Liver (tissue), 9 donors: Measurements from ENCODE around the gene KIAA1586. TPM values are rescaled to one million over a fixed set of nuclear protein-coding genes. Genes with fewer than 3 reads are reported as not detected.

ENCODE experiments used
- DNase-seq: peaks from one replicate; pipeline ENCODE4 v3.0.0-alpha.2; 2017; ENCODE audit warnings: low spot score
- H3K27ac ChIP-seq, 2 donors: one replicate each; pipeline ENCODE4 v1.7.0; 2013; ENCODE audit warnings: inconsistent platforms in 2 of 2, low read length in 2 of 2, control low read depth in 1 of 2, low read depth in 1 of 2, mild to moderate bottlenecking in 1 of 2
- H3K27me3 ChIP-seq, 4 donors: one replicate each; pipeline versions ENCODE4 v1.6.1 to v1.7.0; 2013; ENCODE audit warnings: low read length in 3 of 4, inconsistent platforms in 1 of 4, mild to moderate bottlenecking in 1 of 4, moderate library complexity in 1 of 4; ENCODE audit not compliant: control insufficient read depth in 4 of 4, insufficient read depth in 4 of 4
- H3K36me3 ChIP-seq, 4 donors: one replicate each; pipeline versions ENCODE4 v1.6.1 to v1.7.0; 2013; ENCODE audit warnings: low read length in 3 of 4, mild to moderate bottlenecking in 3 of 4, low read depth in 1 of 4, moderate library complexity in 1 of 4; ENCODE audit not compliant: control insufficient read depth in 4 of 4, insufficient read depth in 3 of 4
- H3K4me1 ChIP-seq, 4 donors: one replicate each; pipeline versions ENCODE4 v1.6.1 to v1.7.0; 2013; ENCODE audit warnings: low read length in 3 of 4, mild to moderate bottlenecking in 3 of 4, moderate library complexity in 1 of 4; ENCODE audit not compliant: control insufficient read depth in 4 of 4, insufficient read depth in 4 of 4
- H3K4me3 ChIP-seq, 3 donors: one replicate each; pipeline versions ENCODE4 v1.6.1 to v1.7.0; 2013; ENCODE audit warnings: low read length in 3 of 3, control low read depth in 1 of 3, low read depth in 1 of 3, mild to moderate bottlenecking in 1 of 3
- H3K9ac ChIP-seq, 2 donors: one replicate each; pipeline ENCODE4 v1.7.0; 2013; ENCODE audit warnings: low read length in 2 of 2, mild to moderate bottlenecking in 2 of 2, moderate library complexity in 2 of 2, control low read depth in 1 of 2, low read depth in 1 of 2
- H3K9me3 ChIP-seq, 4 donors: one replicate each; pipeline versions ENCODE4 v1.6.1 to v1.7.0; 2013; ENCODE audit warnings: low read length in 3 of 4; ENCODE audit not compliant: control insufficient read depth in 4 of 4
- CTCF ChIP-seq: fragments of 150-350 bp; IDR thresholded peaks from 2 replicates; pipeline ENCODE4 v1.5.1; 2017; ENCODE audit warnings: improper control_type of control experiment, low read depth, low read length; ENCODE audit not compliant: missing input control
- EGR1 ChIP-seq, 2 donors: IDR thresholded peaks; 2 replicates each; pipeline ENCODE4 v1.6.1; 2016 to 2018; ENCODE audit warnings: antibody characterized with exemption in 2 of 2, low read depth in 2 of 2
- FOXA1 ChIP-seq: IDR thresholded peaks from 2 replicates; pipeline ENCODE4 v1.6.1; 2016; ENCODE audit warnings: antibody characterized with exemption
- FOXA2 ChIP-seq: IDR thresholded peaks from 2 replicates; pipeline ENCODE4 v1.6.1; 2016; ENCODE audit warnings: antibody characterized with exemption
- HNF4A ChIP-seq, 2 donors: conservative IDR thresholded peaks; 2 replicates each; pipeline ENCODE4 v1.6.1; 2016; ENCODE audit warnings: antibody characterized with exemption in 2 of 2, mild to moderate bottlenecking in 2 of 2
- HNF4G ChIP-seq: IDR thresholded peaks from 2 replicates; pipeline ENCODE4 v1.6.1; 2016; ENCODE audit warnings: antibody characterized with exemption
- JUND ChIP-seq, 2 donors: IDR thresholded peaks; 2 replicates each; pipeline ENCODE4 v1.6.1; 2016; ENCODE audit warnings: antibody characterized with exemption in 2 of 2
- MAX ChIP-seq: IDR thresholded peaks from 2 replicates; pipeline ENCODE4 v1.6.1; 2016; ENCODE audit warnings: antibody characterized with exemption
- NR2F2 ChIP-seq: IDR thresholded peaks from 2 replicates; pipeline ENCODE4 v1.6.1; 2016; ENCODE audit warnings: antibody characterized with exemption
- RAD21 ChIP-seq, 2 donors: IDR thresholded peaks; 2 replicates each; pipeline ENCODE4 v1.6.1; 2016; ENCODE audit warnings: antibody characterized with exemption in 2 of 2, mild to moderate bottlenecking in 2 of 2
- REST ChIP-seq: IDR thresholded peaks from 2 replicates; pipeline ENCODE4 v1.6.1; 2016; ENCODE audit warnings: antibody characterized with exemption, mild to moderate bottlenecking
- RXRA ChIP-seq, 2 donors: IDR thresholded peaks; 2 replicates each; pipeline ENCODE4 v1.6.1; 2017 to 2018; ENCODE audit warnings: antibody characterized with exemption in 2 of 2, mild to moderate bottlenecking in 1 of 2
- SP1 ChIP-seq: IDR thresholded peaks from 2 replicates; pipeline ENCODE4 v1.6.1; 2018; ENCODE audit warnings: antibody characterized with exemption, mild to moderate bottlenecking
- TAF1 ChIP-seq: conservative IDR thresholded peaks from 2 replicates; pipeline ENCODE4 v1.6.1; 2016; ENCODE audit warnings: antibody characterized with exemption, mild to moderate bottlenecking
- YY1 ChIP-seq: IDR thresholded peaks from 2 replicates; pipeline ENCODE4 v1.6.1; 2016; ENCODE audit warnings: antibody characterized with exemption, mild to moderate bottlenecking
- WGBS: extraction: QIAGEN DNeasy Blood & Tissue Kit; methylation state at CpG from one replicate; pipeline ENCODE4 v1.1.7; 2013; 5-methylcytosine and 5-hydroxymethylcytosine counted together
- polyA plus RNA-seq, 2 donors: library from polyadenylated mRNA; stranded (reverse) in 1 of 2; unstranded in 1 of 2; fragments of 200-250 nt in 1 of 2; fragments of >200 nt in 1 of 2; fragmentation: Nextera tagmentation in 1 of 2; extraction: Ambion mirVana in 1 of 2; gene quantifications; one replicate each; pipeline versions ENCODE4 v1.2.1 to v1.2.3, GENCODE V29; 2013 to 2015
- total RNA-seq, 2 donors: library from RNA; depleted of rRNA; stranded (reverse); fragments of >200 nt; gene quantifications; one replicate each; pipeline ENCODE4 v1.2.3, GENCODE V29; 2014
- TF ChIP-seq, protein P1 (sequence below): IDR thresholded peaks from 2 replicates; pipeline ENCODE4 v1.6.1; 2016; ENCODE audit warnings: antibody characterized with exemption
- donor health status: healthy.
- donor health status: healthy.
- donor health status: healthy.
- donor health status: healthy.
- donor health status: healthy.

KIAA1586 gene
- total and polyA plus RNA-seq, 4 donors = 2.1 to 25.0 (median 5.5) TPM

GRCh38 chr6:57026001-57026400 is 20.5 kb upstream of the KIAA1586 start (continued):
- TF ChIP-seq MAX (no peak), SP1 (no peak), EGR1 (IDR thresholded peaks at IDR 0.05; ENCODE audit: low read depth in 2 of 2) (no peak), FOXA1 (no peak)

DNA sequence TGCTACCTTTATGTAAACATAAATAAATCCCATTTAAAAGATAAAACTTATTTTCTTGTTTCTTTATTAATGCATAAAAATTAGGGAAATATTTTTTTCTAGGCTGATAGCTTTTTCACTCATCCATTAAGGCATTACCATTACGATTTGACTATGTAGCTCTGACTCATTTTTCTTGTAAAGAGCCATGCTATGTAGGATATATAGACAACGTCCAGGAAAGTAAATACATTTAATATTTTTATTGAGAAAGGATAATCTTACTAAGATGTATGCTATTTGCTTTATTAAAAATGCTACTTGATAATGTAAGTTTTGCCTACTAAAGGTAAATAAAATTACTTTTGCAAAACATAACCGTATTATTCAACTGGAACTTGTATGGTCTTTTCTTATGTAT is 19.2 kb upstream of the KIAA1586 start:
- TF ChIP-seq SP1 (no peak), YY1 (no peak)
- WGBS = 74% methylated on average over 3 of the region's 3 CpGs
- H3K9ac ChIP-seq = no peak overlapping the region

GRCh38 chr6:57029213-57029612 is 17.3 kb upstream of the KIAA1586 start:
- TF ChIP-seq EGR1 (IDR thresholded peaks at IDR 0.05; ENCODE audit: low read depth in 2 of 2) = no peak
- no peak for TF ChIP-seq REST
- no peak for TF ChIP-seq HNF4A (conservative IDR thresholded peaks at IDR 0.05)
- TF ChIP-seq RXRA (IDR thresholded peaks at IDR 0.05) = no peak
- no peak for TF ChIP-seq MAX
- no peak for TF ChIP-seq FOXA2
- TF ChIP-seq FOXA1 = no peak
- no peak for TF ChIP-seq HNF4G
- TF ChIP-seq RAD21 (IDR thresholded peaks at IDR 0.05) = no peak
- TF ChIP-seq JUND (IDR thresholded peaks at IDR 0.05) = no peak
- no peak for TF ChIP-seq TAF1
- TF ChIP-seq NR2F2 = no peak
- TF ChIP-seq YY1 = no peak
- H3K4me3 ChIP-seq = no peak overlapping the region
- H3K9ac ChIP-seq = no peak overlapping the region
- no peaks in the 10 kb centered on the region for H3K4me1 ChIP-seq
- DNase-seq = no peak
- H3K27me3 ChIP-seq = peaks cover 0 to 5% (median 2%) of the 10 kb centered on the region in 4 donors
- WGBS = 92% methylated on average over 9 of the region's 9 CpGs
- H3K36me3 ChIP-seq = no peaks in the 10 kb centered on the region
- H3K27ac ChIP-seq = no peak overlapping the region
- peaks cover 0 to 4% (median 0%) of the 10 kb centered on the region in 4 donors for H3K9me3 ChIP-seq

More for the DNA sequence above, 19.2 kb upstream of the KIAA1586 start:
- Histone ChIP-seq H3K9me3 (peaks cover 0 to 4% (median 0%) of the 10 kb centered on the region in 4 donors), H3K4me1 (no peaks in the 10 kb centered on the region), H3K27ac (no peak overlapping the region), H3K27me3 (peaks cover 0 to 5% (median 2%) of the 10 kb centered on the region in 4 donors), H3K4me3 (no peak overlapping the region), H3K36me3 (no peaks in the 10 kb centered on the region)
- DNase-seq = no peak

DNA sequence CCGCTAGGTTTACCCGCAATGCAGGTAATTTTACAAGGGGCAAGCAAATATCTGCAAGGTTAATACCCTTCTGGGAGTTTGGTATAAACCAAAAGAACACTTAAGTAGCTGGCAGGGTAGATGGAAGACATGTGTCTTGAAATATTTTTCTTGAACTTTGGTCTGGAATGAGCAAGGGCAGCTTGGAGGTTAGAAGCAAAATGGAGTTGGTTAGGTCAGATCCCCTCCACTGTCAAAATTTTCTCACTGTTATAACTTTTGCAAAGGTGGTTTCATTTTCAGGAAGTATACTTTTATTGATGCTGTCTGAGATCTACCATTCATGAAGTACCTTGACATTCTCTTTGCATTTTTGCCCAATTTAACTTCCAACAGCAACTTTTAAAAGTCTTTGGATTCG is 13.3 kb upstream of the KIAA1586 start:
- no peak overlapping the region for H3K27ac ChIP-seq
- DNase-seq = no peak
- peaks cover 0 to 5% (median under 1%) of the 10 kb centered on the region in 4 donors for H3K27me3 ChIP-seq
- WGBS = 91% methylated on average over 3 of the region's 3 CpGs
- H3K9me3 ChIP-seq = no peaks in the 10 kb centered on the region
- no peak overlapping the region for H3K9ac ChIP-seq
- no peak overlapping the region for H3K4me3 ChIP-seq
- H3K36me3 ChIP-seq = no peaks in the 10 kb centered on the region
- no peaks in the 10 kb centered on the region for H3K4me1 ChIP-seq
- TF ChIP-seq, protein P1, sequence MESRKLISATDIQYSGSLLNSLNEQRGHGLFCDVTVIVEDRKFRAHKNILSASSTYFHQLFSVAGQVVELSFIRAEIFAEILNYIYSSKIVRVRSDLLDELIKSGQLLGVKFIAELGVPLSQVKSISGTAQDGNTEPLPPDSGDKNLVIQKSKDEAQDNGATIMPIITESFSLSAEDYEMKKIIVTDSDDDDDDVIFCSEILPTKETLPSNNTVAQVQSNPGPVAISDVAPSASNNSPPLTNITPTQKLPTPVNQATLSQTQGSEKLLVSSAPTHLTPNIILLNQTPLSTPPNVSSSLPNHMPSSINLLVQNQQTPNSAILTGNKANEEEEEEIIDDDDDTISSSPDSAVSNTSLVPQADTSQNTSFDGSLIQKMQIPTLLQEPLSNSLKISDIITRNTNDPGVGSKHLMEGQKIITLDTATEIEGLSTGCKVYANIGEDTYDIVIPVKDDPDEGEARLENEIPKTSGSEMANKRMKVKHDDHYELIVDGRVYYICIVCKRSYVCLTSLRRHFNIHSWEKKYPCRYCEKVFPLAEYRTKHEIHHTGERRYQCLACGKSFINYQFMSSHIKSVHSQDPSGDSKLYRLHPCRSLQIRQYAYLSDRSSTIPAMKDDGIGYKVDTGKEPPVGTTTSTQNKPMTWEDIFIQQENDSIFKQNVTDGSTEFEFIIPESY = no peak
- no peak for TF ChIP-seq CTCF
- TF ChIP-seq FOXA1 = no peak
- TF ChIP-seq NR2F2 = no peak
- no peak for TF ChIP-seq JUND (IDR thresholded peaks at IDR 0.05)
- no peak for TF ChIP-seq HNF4A (conservative IDR thresholded peaks at IDR 0.05)
- no peak for TF ChIP-seq RXRA (IDR thresholded peaks at IDR 0.05)
- no peak for TF ChIP-seq FOXA2
- no peak for TF ChIP-seq TAF1
- TF ChIP-seq RAD21 (IDR thresholded peaks at IDR 0.05) = no peak
